GM19023 (cell line): Measurements from ENCODE around the gene WNT3A.

Source experiments
- ATAC-seq: cut with Tn5 transposase; IDR thresholded peaks from one replicate; pipeline ENCODE4 v1.9.1; 2021; ENCODE audit warnings: mild to moderate bottlenecking, moderate library complexity; ENCODE audit not compliant: unreplicated experiment

The WNT3A gene

GRCh38 chr1:228047183-228047466 is 40.3 kb downstream of the WNT3A start:
- no peak for ATAC-seq

DNA sequence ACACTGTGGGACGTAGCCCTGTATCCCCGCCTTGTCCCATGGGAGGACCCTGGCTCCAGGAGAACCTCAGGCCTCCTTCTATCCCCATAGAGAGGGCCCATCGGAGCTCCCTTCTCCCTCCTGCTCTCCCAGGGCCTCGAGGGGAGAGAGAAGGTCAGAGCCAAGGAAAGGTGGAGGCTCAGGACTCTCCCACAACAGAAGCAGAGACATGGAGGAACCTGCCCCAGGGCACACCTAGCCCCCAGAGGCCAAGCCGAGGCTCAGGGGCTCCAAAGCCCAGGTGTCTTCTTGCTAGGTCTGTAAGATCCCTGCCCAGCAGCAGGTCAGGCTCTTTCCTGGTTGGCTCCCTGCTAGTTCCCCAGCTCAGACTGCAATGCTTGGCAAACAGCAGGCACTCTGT is 41.3 kb downstream of the WNT3A start:
- ATAC-seq, result no peak

GRCh38 chr1:228048659-228049298 is 42.0 kb downstream of the WNT3A start:
- no peak for ATAC-seq

DNA sequence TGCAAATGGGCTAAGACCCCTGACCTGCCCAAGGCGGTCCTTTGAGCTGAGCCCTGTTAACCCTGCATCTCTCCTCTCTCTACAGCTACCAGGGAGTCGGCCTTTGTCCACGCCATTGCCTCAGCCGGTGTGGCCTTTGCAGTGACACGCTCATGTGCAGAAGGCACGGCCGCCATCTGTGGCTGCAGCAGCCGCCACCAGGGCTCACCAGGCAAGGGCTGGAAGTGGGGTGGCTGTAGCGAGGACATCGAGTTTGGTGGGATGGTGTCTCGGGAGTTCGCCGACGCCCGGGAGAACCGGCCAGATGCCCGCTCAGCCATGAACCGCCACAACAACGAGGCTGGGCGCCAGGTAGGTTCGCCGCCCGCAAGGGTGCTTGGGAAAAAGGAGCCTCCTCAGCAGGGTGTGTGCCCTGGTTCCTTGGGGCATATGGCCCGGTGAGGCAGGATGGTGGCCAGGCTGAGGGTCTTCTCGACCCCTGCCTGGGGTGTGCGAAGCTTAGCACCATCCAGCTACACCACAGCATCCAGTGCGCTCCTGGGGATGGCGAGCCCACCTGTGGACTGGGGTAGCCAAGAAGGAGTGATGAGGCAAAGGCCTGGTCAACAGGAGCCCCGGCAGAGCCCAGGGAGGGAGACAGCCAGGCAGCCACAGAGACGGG is 43.9 kb downstream of the WNT3A start:
- ATAC-seq, result no peak

DNA sequence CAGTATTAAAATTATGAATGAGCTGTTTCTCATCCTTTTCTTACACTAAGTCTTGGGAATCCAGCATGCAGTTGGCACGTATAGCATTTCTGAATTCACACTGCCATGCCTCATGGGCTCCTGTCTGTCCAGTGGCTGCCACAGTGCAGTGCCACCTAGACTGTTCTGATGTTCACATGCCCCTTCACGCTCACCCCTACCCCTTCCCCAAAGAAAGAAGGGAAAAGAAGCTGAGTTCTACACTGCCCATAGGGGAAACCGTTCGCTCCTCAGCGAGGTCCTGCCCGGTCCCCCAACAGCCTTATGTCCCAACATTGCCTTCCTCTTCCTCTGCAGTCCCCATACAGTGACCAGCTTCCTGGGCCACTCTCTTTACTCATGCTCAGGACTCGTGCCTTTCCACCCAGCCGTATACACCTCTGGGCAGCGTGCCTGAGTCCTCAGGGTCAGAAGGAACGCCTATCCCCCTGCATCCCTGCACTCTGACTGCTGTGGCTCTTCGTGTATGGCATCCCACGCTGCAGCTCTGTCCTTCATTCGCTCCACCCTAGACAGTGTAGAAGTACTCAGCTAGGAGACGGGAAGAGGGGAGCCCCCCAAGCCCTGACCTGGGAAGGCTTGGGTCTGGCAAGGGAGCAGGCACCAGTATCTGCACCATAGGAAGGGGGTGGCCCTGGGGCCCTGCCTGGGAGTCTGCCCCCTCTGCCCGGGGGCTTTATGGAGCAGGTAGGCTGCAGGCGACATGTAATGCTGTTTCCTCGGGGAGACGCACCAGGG is 51.6 kb downstream of the WNT3A start:
- ATAC-seq, result no peak

DNA sequence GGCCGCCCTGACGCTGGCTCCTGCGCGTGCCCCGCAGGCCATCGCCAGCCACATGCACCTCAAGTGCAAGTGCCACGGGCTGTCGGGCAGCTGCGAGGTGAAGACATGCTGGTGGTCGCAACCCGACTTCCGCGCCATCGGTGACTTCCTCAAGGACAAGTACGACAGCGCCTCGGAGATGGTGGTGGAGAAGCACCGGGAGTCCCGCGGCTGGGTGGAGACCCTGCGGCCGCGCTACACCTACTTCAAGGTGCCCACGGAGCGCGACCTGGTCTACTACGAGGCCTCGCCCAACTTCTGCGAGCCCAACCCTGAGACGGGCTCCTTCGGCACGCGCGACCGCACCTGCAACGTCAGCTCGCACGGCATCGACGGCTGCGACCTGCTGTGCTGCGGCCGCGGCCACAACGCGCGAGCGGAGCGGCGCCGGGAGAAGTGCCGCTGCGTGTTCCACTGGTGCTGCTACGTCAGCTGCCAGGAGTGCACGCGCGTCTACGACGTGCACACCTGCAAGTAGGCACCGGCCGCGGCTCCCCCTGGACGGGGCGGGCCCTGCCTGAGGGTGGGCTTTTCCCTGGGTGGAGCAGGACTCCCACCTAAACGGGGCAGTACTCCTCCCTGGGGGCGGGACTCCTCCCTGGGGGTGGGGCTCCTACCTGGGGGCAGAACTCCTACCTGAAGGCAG is 52.3 kb downstream of the WNT3A start:
- ATAC-seq, result no peak

DNA sequence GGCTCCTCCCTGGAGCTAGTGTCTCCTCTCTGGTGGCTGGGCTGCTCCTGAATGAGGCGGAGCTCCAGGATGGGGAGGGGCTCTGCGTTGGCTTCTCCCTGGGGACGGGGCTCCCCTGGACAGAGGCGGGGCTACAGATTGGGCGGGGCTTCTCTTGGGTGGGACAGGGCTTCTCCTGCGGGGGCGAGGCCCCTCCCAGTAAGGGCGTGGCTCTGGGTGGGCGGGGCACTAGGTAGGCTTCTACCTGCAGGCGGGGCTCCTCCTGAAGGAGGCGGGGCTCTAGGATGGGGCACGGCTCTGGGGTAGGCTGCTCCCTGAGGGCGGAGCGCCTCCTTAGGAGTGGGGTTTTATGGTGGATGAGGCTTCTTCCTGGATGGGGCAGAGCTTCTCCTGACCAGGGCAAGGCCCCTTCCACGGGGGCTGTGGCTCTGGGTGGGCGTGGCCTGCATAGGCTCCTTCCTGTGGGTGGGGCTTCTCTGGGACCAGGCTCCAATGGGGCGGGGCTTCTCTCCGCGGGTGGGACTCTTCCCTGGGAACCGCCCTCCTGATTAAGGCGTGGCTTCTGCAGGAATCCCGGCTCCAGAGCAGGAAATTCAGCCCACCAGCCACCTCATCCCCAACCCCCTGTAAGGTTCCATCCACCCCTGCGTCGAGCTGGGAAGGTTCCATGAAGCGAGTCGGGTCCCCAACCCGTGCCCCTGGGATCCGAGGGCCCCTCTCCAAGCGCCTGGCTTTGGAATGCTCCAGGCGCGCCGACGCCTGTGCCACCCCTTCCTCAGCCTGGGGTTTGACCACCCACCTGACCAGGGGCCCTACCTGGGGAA is 53.0 kb downstream of the WNT3A start:
- no peak for ATAC-seq

DNA sequence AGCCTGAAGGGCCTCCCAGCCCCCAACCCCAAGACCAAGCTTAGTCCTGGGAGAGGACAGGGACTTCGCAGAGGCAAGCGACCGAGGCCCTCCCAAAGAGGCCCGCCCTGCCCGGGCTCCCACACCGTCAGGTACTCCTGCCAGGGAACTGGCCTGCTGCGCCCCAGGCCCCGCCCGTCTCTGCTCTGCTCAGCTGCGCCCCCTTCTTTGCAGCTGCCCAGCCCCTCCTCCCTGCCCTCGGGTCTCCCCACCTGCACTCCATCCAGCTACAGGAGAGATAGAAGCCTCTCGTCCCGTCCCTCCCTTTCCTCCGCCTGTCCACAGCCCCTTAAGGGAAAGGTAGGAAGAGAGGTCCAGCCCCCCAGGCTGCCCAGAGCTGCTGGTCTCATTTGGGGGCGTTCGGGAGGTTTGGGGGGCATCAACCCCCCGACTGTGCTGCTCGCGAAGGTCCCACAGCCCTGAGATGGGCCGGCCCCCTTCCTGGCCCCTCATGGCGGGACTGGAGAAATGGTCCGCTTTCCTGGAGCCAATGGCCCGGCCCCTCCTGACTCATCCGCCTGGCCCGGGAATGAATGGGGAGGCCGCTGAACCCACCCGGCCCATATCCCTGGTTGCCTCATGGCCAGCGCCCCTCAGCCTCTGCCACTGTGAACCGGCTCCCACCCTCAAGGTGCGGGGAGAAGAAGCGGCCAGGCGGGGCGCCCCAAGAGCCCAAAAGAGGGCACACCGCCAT is 53.8 kb downstream of the WNT3A start:
- no peak for ATAC-seq

- no peak for ATAC-seq
These were observed 54.8 kb downstream of the WNT3A start for GRCh38 chr1:228061411-228062084.

- no peak for ATAC-seq
These were observed 55.4 kb downstream of the WNT3A start for GRCh38 chr1:228062085-228062791.

GRCh38 chr1:228062812-228063211 is 56.0 kb downstream of the WNT3A start:
- no peak for ATAC-seq

DNA sequence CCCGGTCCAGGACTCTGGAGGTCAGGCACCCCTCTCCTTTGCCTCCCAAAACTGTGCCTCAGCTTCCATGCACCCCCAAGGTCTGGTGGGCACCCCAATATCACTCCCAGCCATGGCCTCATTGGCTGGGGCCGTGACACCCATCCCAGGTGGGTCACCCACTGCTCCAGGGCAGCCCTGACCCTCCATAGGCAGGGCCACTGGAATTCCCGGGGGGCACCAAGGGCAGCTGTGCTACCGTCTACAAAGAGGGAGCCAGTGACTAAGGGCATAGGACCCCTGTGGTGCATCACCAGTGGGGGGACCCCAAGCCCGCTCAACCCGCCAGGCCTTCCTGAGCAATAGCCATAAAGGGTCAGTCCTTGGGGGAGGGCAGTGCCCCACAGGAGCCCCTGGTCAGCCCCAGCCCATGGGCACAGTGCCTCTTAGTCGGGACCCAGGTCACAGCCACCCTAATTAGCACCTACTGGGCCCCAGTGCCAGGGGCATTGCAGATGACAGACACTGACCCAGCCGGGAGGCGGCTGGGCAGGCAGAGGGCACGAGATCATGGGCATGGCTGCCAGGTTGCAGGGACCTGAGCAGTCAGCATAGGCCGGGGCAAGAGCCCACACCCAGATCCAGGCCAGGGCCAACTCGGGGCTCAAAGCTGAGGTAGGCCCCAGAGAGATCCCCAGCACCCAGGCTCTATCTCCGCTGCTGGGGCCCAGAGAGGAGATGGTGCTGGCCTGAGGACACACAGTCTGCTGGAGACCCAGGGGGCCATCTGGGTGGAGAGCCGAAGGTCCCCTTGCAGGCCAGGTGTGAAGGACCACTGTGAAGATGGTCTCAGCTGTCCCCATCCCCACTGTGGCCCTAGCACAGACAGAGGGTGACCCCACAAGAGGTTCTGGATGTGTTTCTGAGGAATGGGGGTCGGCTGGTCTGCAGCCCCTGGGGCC is 56.7 kb downstream of the WNT3A start:
- ATAC-seq, result no peak

GRCh38 chr1:228064296-228064695 is 57.5 kb downstream of the WNT3A start:
- ATAC-seq, result no peak

- no peak for ATAC-seq
These were observed 58.1 kb downstream of the WNT3A start for GRCh38 chr1:228064741-228065542.

GRCh38 chr1:228065543-228066347 is 58.9 kb downstream of the WNT3A start:
- ATAC-seq, result no peak

GRCh38 chr1:228066416-228066815 is 59.6 kb downstream of the WNT3A start:
- no peak for ATAC-seq
